Measurements from ENCODE around the gene CDK8.

DNA sequence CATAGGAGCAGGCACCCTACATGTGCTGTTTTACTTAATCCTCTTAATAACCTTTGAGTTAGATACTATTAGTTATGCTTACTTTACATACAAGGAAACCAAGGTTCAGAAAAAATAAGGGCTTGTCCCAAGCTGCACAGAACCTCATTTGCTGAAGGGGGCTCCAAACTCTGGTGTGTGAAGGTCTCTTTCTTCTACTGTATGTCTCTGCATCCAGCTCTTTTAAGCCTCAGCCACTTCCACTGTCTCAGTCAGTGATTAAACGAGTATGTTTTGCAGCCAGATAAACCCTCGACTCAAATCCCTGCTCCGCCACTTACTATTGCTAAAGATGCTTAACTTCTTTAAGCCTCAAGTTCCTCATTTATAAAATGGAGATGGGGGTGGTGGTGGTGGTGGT is 191.2 kb downstream of the CDK8 start:
- TF ChIP-seq EZH2 (IDR thresholded peaks at IDR 0.05; ENCODE audit: low read depth, unreplicated experiment) = no peak
- TF ChIP-seq, protein P1, sequence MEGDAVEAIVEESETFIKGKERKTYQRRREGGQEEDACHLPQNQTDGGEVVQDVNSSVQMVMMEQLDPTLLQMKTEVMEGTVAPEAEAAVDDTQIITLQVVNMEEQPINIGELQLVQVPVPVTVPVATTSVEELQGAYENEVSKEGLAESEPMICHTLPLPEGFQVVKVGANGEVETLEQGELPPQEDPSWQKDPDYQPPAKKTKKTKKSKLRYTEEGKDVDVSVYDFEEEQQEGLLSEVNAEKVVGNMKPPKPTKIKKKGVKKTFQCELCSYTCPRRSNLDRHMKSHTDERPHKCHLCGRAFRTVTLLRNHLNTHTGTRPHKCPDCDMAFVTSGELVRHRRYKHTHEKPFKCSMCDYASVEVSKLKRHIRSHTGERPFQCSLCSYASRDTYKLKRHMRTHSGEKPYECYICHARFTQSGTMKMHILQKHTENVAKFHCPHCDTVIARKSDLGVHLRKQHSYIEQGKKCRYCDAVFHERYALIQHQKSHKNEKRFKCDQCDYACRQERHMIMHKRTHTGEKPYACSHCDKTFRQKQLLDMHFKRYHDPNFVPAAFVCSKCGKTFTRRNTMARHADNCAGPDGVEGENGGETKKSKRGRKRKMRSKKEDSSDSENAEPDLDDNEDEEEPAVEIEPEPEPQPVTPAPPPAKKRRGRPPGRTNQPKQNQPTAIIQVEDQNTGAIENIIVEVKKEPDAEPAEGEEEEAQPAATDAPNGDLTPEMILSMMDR (conservative IDR thresholded peaks at IDR 0.05; ENCODE audit: low read depth in 2 of 2) = peak; percentile 37 to 53
- TF ChIP-seq, protein P2, sequence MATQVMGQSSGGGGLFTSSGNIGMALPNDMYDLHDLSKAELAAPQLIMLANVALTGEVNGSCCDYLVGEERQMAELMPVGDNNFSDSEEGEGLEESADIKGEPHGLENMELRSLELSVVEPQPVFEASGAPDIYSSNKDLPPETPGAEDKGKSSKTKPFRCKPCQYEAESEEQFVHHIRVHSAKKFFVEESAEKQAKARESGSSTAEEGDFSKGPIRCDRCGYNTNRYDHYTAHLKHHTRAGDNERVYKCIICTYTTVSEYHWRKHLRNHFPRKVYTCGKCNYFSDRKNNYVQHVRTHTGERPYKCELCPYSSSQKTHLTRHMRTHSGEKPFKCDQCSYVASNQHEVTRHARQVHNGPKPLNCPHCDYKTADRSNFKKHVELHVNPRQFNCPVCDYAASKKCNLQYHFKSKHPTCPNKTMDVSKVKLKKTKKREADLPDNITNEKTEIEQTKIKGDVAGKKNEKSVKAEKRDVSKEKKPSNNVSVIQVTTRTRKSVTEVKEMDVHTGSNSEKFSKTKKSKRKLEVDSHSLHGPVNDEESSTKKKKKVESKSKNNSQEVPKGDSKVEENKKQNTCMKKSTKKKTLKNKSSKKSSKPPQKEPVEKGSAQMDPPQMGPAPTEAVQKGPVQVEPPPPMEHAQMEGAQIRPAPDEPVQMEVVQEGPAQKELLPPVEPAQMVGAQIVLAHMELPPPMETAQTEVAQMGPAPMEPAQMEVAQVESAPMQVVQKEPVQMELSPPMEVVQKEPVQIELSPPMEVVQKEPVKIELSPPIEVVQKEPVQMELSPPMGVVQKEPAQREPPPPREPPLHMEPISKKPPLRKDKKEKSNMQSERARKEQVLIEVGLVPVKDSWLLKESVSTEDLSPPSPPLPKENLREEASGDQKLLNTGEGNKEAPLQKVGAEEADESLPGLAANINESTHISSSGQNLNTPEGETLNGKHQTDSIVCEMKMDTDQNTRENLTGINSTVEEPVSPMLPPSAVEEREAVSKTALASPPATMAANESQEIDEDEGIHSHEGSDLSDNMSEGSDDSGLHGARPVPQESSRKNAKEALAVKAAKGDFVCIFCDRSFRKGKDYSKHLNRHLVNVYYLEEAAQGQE (IDR thresholded peaks at IDR 0.05; ENCODE audit: unreplicated experiment) = no peak
- TF ChIP-seq, protein P3, sequence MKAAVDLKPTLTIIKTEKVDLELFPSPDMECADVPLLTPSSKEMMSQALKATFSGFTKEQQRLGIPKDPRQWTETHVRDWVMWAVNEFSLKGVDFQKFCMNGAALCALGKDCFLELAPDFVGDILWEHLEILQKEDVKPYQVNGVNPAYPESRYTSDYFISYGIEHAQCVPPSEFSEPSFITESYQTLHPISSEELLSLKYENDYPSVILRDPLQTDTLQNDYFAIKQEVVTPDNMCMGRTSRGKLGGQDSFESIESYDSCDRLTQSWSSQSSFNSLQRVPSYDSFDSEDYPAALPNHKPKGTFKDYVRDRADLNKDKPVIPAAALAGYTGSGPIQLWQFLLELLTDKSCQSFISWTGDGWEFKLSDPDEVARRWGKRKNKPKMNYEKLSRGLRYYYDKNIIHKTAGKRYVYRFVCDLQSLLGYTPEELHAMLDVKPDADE (IDR thresholded peaks at IDR 0.05) = no peak
- TF ChIP-seq NANOG (IDR thresholded peaks at IDR 0.05; ENCODE audit: borderline replicate concordance) = no peak
- TF ChIP-seq POLR2AphosphoS5 (IDR thresholded peaks at IDR 0.05; ENCODE audit: low read depth) = no peak
- TF ChIP-seq ZNF114 (CRISPR knock-in tag; IDR thresholded peaks at IDR 0.05) = no peak
- no peak for TF ChIP-seq EZH2phosphoT487 (IDR thresholded peaks at IDR 0.05; ENCODE audit: unreplicated experiment)
- no peak for TF ChIP-seq JUNB (IDR thresholded peaks at IDR 0.05; ENCODE audit: unreplicated experiment)

Measured in GM23338 (cell line).